Panc1 (cell line): ENCODE results near the gene GGTLC1. TPM values are rescaled to one million over a fixed set of nuclear protein-coding genes. Genes with fewer than 3 reads are reported as not detected.

Experiments
- ATAC-seq: fragments of 200-7000 bp; cut with Tn5 transposase; 2 replicates; pipeline ENCODE4 v1.9.1; 2020; ENCODE audit warnings: mild to moderate bottlenecking, moderate library complexity
- BruUV-seq: library from RNA; stranded (reverse); fragments of 400-500 nt; replicated peaks from 2 replicates; lab custom pipeline; 2021; lab: Mats Ljungman, UMichigan
- CTCF ChIA-PET: fragments of 300-600 bp; sonication (Branson Sonifier 250); formaldehyde crosslinking; loops from one replicate; lab custom pipeline; 2022; ENCODE audit warnings: antibody characterized with exemption; lab: Charles Lee
- POLR2A ChIA-PET: fragments of 300-600 bp; sonication (Branson Sonifier 250); formaldehyde crosslinking; loops from one replicate; lab custom pipeline; 2022; ENCODE audit warnings: antibody characterized with exemption; lab: Charles Lee
- DNase-seq: peaks from one replicate; pipeline ENCODE4 v3.0.0-alpha.2; 2010; ENCODE audit warnings: low read depth, low spot score
- H3K27ac ChIP-seq: 2 replicates; pipeline ENCODE4 v1.5.1; 2011; ENCODE audit warnings: mild to moderate bottlenecking, low read length, inconsistent platforms
- H3K27me3 ChIP-seq: fragments of 200-500 bp; sonication (Bioruptor generic); 2 replicates; pipeline ENCODE4 v1.6.0; 2014; ENCODE audit warnings: low read length, inconsistent platforms; ENCODE audit not compliant: control insufficient read depth, insufficient read depth
- H3K36me3 ChIP-seq: fragments of 200-500 bp; sonication (Bioruptor generic); 2 replicates; pipeline ENCODE4 v1.5.1; 2014; ENCODE audit warnings: inconsistent platforms, mild to moderate bottlenecking, low read length, moderate library complexity; ENCODE audit not compliant: control insufficient read depth, insufficient read depth
- H3K4me1 ChIP-seq: 2 replicates; pipeline ENCODE4 v1.5.1; 2011; ENCODE audit warnings: inconsistent platforms, mild to moderate bottlenecking, low read length, moderate library complexity; ENCODE audit not compliant: control insufficient read depth, insufficient read depth
- H3K4me3 ChIP-seq, 2 experiments: 2 replicates each; pipeline ENCODE4 v1.5.1; 2011 to 2012; ENCODE audit warnings: low read depth in 2 of 2, low read length in 2 of 2, mild to moderate bottlenecking in 2 of 2, inconsistent platforms in 1 of 2, moderate library complexity in 1 of 2
- H3K9me3 ChIP-seq: fragments of 200-500 bp; sonication (Bioruptor generic); 2 replicates; pipeline ENCODE4 v1.5.1; 2014; ENCODE audit warnings: low read depth, mild to moderate bottlenecking, inconsistent platforms, low read length, moderate library complexity; ENCODE audit not compliant: control insufficient read depth, insufficient read depth
- CTCF ChIP-seq: fragments of 450-650 bp; IDR thresholded peaks from 2 replicates; pipeline ENCODE4 v1.5.1; 2017; ENCODE audit warnings: mild to moderate bottlenecking
- POLR2AphosphoS5 ChIP-seq: IDR thresholded peaks from 2 replicates; pipeline ENCODE4 v1.6.1; 2012; ENCODE audit warnings: mild to moderate bottlenecking, low read depth, low read length, moderate library complexity
- REST ChIP-seq, 2 experiments: IDR thresholded peaks; 2 replicates each; pipeline ENCODE4 v1.6.1; 2011 to 2012; ENCODE audit warnings: low read depth in 2 of 2, control low read depth in 1 of 2, low read length in 1 of 2, mild to moderate bottlenecking in 1 of 2, moderate library complexity in 1 of 2; ENCODE audit not compliant: insufficient read depth in 1 of 2
- SIN3A ChIP-seq: IDR thresholded peaks from 2 replicates; pipeline ENCODE4 v1.6.1; 2012; ENCODE audit warnings: low read depth, mild to moderate bottlenecking, low read length, moderate library complexity, borderline replicate concordance; ENCODE audit not compliant: insufficient read depth
- TCF7L2 ChIP-seq: IDR thresholded peaks from 2 replicates; pipeline ENCODE4 v1.6.1; 2011; ENCODE audit warnings: mild to moderate bottlenecking, low read depth, low read length, inconsistent platforms
- in situ Hi-C: cut with HindIII; loops from 2 replicates; pipeline ENCODE4 v1.10.0; 2016; ENCODE audit warnings: low sequenced_read_pairs, low pct_unique_long_range_greater_than_20kb
- intact Hi-C: fragments of 100-400 bp; cut with micrococcal nuclease; formaldehyde crosslinking; loops from one replicate; pipeline ENCODE4 v1.10.0; 2022; ENCODE audit not compliant: unreplicated experiment
- total RNA-seq: library from RNA; stranded (reverse); gene quantifications from one replicate; pipeline ENCODE4 v1.2.1, GENCODE V29; 2021; ENCODE audit not compliant: unreplicated experiment

Gene GGTLC1
- total RNA-seq, 1 experiment from 2014 or later: 0.18 TPM

GRCh38 chr20:23963941-23964340, 24.6 kb downstream of the GGTLC1 start:
- ChIA-PET POLR2A (no interaction called here), CTCF (no interaction called here)
- intact Hi-C loops: no loop called here
- no peaks in the 10 kb centered on the region for H3K27me3 ChIP-seq
- no peak overlapping the region for H3K4me3 ChIP-seq
- in situ Hi-C loops: no loop called here
- DNase-seq (no peak), ATAC-seq (no peak)
- H3K36me3 ChIP-seq: no peaks in the 10 kb centered on the region
- TF ChIP-seq REST (IDR thresholded peaks at IDR 0.05; ENCODE audit: insufficient read depth in 1 of 2, low read depth in 2 of 2, low read length in 1 of 2) (no peak), TCF7L2 (no peak), POLR2AphosphoS5 (no peak), CTCF (no peak), SIN3A (no peak)
- peaks cover 8% of the 10 kb centered on the region; the same call in 1 of the 2 replicates for H3K9me3 ChIP-seq
- BruUV-seq: no TSS peak
- H3K4me1 ChIP-seq: no peaks in the 10 kb centered on the region
- H3K27ac ChIP-seq: no peak overlapping the region

- POLR2A ChIA-PET: no interaction called here
- ATAC-seq (no peak), DNase-seq (no peak)
- Histone ChIP-seq H3K4me3 (no peak overlapping the region), H3K4me1 (no peaks in the 10 kb centered on the region), H3K36me3 (no peaks in the 10 kb centered on the region), H3K9me3 (peaks cover 8% of the 10 kb centered on the region; the same call in 1 of the 2 replicates), H3K27ac (no peak overlapping the region), H3K27me3 (no peaks in the 10 kb centered on the region)
- in situ Hi-C loops: no loop called here
- TF ChIP-seq REST (IDR thresholded peaks at IDR 0.05; ENCODE audit: insufficient read depth in 1 of 2, low read depth in 2 of 2, low read length in 1 of 2): no peak
- intact Hi-C loops: no loop called here
- no TSS peak for BruUV-seq
- CTCF ChIA-PET: no interaction called here
Observed at GRCh38 chr20:23962272-23962671, 26.3 kb downstream of the GGTLC1 start.
